SK-N-DZ (cell line): ENCODE data around the gene CABLES2.
"Not testable (repeated sequence)": the region's sequence is repeated elsewhere in the genome, so short reads cannot be mapped to it uniquely, and the experiment has no call there.

ENCODE experiments used
- DNase-seq: peaks from one replicate; pipeline ENCODE4 v3.0.0-alpha.2; 2015; ENCODE audit warnings: low spot score

CABLES2 gene

DNA sequence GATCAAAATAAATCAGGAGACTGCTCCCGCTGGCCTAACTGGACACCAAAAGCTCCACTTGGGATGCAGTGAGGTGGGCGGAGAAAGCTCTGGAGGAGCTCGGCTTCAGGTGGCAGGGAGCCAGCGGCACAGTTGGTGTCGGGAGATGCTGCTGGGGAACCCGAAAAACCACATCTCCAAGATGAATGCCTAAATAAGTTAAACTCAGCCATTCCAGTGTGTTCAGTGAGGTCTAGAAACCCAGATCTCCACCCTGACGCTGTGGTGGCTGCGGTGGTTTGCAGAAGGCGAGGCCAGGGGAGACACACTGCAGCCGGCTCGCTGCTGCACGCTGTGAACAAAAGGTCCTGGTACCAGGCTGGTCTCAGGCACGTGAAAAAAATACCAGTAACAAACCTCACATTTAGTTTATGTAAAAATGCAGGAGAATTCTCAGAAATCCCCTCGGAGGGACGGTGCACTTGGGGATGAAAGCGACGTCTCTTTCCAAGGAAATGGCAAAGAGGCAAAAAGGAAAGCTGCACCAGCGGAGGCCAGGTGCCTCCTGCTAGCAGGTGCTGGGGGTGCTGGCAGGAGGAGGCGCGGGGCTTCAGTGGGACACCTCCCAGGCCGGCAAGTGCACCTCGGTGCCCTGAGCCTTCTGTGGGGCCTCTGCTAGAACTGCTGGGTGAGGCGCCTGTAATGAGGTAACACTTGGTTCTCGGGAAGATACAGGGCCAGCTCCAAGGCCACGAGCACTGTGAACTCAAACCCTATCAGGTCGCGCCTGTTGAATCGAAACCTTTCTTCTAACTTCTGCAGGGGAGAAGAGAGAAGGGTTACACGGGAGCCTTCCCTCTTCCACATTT is 16.5 kb downstream of the CABLES2 start:
- DNase-seq = no peak

DNA sequence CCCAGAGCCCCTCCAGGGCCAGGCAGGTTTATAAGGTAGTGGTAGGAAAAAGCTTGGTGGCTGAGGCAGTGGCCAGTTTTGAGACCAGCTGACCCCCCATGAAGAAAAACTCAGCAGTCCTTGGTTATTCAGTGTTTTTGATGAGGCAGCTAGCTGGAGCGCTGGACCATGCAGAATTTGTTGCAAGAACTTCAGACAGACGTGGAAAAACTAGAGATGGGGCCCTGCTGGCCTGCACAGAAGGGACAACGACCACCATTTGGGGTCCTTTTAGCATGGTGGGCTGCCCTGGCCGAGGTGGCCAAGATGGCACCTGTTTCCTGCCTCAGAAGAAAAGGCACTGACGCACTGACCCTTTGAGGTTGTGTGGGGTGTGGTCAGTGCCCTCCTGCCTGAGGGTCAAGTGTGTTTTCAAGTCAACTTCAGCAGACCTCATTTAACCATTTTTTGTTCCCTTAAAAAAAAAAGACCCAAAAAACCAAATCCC is 17.4 kb downstream of the CABLES2 start:
- DNase-seq = no peak

DNA sequence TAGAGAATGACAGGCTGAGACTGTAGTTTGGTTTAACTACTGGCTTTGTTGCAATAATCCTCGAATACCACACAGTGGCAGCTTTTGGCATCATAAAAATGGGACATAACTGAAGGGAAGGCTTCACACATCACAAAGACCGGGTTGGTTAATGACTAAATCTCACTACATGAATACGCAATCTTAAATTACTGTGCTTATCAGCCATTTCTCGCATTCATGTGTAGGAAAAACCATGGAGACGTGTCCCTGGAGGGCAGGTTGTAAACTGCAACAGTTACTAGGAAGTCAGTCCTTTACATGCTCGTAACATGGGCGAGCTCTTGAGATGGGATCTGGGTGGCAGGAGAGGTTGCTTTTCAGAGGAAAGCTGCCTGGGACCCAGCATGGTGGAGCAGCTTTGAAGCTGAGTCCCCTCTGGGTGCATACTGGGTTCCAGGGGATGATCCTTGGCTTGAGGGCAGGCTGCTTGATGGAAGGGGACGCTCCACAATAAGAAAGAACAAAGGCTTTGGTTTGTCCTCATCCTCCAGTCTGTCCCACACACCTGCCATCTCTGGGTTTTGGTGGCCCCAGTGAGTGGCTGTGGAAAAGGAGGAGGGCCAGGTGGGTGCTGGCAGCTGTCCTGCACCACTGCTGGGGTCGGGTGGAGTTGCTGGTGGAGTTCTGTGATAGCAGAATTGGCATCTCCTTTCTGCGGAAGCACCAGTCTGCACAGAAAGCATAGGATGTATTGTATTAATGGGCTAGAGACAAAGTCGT is 18.1 kb downstream of the CABLES2 start:
- DNase-seq = no peak

DNA sequence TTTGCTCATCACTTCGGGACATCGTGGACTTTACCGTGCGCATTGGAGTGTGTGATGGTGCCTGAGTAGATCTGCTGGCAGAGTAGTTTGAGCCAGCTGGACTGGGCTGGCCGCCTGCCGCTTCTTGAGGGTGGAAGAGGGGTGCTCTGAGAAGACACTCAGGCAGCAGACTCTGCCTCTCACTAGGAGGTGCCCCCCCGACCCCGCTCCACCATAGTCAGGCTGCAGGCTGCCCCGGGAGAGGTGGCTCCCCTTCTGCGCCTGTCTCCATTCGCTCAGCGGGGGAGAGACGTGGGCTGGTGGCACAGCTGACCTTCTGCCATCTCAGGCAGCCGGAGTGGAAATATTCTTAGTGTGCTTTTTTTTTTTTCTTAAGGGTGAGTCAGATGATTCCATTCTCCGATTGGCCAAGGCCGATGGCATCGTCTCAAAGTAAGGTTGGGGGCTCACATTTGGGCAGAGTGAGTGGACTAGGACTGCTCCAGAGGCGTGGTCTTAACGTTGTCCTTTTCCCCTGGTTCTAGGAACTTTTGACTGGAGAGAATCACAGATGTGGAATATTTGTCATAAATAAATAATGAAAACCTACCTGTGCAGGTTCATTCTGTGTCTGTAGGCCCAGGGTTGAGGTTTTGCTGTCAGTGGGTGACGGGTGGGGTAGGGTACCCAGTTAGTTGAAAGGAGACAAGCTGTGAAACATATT is 19.0 kb downstream of the CABLES2 start:
- DNase-seq = no peak

DNA sequence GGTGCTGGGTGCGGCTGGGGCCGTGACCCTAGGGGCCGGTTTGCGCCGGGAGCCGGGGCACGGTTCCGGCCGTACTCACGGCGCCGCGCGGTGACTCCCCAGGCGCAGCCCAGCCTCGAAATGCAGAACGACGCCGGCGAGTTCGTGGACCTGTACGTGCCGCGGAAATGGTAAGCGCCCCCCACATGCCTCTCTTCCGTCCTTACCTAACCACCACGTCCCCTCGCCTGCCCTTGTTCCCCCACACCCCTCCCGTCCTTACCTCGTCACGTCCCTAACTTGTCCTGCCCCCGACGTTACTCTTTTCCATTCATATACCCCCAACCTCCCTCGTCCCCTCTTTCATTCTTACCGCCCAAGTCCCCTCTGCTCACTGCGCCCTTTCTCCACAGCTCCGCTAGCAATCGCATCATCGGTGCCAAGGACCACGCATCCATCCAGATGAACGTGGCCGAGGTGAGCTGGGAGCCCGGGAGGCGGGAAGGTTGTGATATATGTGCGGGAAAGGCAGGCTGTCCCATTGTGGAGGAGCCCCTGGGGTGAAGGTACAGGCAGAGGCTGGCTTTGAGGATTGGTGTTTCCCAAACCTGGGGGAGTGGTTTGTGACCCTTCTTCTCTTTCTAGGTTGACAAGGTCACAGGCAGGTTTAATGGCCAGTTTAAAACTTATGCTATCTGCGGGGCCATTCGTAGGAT is 19.7 kb downstream of the CABLES2 start:
- no peak for DNase-seq

DNA sequence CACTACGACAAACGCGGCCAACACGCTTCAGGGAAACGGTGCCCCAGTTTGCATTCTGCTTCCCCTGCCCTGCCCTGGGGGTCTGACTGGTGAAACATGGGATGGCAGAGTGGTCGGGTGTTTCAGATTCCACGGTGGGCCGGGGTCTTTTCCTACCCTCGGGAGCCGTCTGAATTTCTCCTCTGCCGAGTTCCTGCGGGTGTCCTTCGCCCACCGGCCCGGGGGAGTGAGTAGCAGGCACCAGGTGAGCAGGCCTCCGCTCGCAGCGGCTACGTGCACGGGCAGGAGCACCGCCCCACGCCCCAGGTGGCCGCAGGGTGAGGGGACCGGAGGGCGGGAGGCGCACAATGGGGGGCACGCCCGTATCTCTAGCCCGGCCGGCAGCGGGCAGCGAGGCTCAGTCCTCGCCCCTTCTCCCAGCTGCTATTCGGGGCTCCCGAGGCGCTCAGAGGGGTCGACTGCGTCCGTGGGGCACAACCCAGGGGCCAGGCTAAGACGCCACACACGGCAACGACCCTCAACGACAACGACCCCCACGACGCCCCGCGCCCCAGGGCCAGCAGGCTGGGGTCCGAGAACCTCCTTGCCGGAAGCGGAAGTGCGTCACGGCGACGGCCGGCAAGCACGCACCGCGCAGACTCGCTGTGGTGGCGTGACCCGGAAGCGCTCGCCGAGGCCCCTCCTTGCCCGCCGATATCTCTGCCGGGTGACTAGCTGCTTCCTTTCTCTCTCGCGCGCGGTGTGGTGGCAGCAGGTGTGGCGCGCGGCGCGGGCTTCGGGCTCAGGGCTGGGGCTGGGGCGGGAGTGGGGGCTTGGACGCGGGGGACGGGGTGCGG is 20.5 kb downstream of the CABLES2 start, which contains the start of gene RPS21:
TSS of gene RPS21 (plus strand) at position 721 of the 836 bp plus-strand sequence. CDS start 236 bp downstream, outside the sequence.
- peak; percentile 96 for DNase-seq

DNA sequence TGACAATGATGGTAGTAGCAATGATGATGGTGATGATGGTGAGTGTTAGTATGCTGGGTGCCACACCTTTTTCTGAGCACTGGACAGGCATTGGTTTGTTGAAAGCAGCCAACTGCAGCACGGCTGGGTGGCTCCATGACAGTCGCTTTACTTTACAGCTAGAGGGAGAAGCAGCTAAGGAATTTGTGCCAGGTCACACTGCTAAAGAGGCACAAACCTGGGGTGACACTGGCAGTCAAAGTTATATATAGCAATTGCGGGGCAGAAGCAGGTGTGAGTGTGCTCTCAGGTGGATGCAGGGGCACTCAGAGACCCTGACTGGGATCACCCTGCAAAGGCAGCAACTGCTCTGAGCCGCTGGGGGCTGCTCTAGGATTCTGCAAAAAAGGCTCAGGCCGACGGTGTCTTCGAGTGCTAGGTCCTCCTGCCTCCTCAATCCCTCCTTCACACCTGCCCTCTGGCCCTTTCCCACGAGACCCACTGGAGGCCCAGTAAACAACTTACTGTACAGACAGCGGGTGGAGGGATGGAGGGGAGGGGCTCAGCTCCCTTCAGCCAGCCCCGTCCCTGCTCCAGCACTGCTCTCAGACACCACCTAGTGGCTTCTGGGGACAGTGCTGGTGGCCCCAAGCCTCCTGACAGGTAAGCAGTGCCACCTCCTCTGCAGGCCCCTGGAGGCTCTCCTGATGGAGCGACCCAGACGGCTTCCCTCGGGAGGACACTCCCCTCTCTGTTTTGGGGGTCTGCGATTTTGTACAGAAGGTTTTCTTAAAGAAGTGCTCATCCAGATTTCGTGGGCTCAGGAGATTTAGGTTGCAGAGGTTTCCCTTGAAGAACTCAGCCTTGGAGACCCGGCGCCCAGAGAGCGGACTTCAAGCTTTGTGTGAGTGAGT is 24.5 kb downstream of the CABLES2 start:
- DNase-seq = peak; percentile 87

DNA sequence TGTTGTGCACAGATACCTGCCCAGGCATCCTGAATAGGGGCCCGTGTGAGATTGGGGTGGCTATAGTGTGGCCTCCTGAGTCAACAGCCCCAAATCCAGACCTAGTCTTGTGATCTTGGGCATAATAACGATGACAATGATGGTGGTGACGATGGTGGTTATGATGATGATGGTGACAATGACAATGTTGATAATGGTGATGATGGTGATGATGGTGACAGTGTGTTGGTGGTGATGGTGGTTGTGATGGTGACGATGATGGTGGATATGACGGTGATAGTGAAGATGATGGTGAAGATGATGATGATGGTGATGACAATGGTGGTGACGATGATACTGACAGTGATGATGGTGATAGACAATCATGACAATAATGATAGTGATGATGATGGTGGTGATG is 25.2 kb downstream of the CABLES2 start:
- no peak for DNase-seq

DNA sequence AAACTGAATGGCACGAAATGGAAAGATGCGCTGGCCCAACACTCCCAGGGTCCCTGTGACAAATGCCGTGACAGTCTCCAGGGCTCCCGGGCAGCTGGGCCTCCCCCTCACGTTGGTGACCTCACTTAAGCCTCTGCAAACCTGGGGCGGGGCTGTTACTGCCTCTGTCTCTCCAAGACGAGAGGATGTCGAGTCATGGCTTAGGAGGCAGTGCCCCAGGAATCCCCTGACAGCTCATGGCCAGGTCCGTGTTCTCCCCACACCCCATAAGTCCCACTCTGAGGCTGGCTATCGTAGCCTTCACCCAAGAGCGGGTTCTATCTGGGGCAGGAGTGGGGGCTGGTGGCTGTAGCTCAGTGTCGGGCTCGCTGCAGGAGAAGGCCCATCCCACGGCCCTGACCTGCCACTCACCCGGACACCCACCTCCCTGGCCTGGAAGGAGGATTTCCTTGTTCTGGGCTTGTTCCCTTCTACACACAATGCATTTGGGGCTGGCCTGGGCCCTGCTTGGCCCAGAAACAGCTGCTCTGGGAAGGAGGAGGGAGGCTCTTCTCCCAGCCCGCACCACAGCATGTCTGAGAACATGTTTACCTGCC is 25.8 kb downstream of the CABLES2 start:
- no peak for DNase-seq

DNA sequence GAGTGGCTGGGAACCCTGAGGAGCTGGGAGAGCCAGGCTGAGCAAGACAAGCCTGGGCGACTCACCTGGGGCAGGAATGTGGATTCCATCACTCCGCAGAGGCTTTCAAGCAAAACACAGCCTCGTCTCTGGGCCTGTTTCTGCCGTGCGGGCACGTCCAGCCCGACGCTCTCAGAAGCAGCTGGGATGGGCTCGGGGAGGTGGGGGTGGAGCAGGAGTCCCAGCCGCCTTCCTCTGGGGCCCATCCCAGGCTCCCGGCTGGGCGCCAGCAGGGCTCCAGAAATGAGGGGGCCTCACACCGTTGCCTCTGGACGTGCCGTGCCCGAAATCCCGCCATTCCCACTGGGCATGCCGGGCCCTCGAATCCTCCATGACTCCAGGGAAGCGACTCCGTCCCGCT is 28.9 kb downstream of the CABLES2 start:
- no peak for DNase-seq

DNA sequence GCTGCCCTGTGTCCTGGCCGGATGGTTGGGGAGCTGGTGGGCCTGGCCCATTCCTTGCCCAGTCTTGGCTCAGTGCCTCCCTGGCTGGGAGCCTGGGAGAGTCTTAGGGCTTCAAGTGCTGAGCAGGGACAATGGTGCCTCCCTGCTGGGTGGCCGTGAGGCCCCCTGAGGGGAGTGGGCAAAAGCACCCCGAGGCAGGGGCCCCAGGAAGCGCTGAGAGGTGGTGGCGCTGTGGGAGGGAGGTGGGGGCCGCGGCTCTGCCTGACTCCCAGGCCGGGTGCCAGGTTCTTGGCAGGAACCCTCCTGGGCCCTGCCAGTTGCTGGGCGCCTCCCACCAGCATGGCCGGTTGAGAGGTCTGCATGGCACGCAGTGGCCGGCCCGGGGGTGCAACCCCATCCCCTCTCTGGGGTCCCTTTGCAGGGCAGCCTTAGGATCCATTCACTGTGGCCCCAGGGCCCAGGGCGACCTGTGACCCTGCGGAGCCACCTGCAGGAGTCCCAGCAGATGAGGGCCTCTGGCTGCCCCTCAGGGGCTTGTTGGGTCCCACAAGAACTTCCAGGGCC is 29.4 kb downstream of the CABLES2 start:
- DNase-seq = no peak

DNA sequence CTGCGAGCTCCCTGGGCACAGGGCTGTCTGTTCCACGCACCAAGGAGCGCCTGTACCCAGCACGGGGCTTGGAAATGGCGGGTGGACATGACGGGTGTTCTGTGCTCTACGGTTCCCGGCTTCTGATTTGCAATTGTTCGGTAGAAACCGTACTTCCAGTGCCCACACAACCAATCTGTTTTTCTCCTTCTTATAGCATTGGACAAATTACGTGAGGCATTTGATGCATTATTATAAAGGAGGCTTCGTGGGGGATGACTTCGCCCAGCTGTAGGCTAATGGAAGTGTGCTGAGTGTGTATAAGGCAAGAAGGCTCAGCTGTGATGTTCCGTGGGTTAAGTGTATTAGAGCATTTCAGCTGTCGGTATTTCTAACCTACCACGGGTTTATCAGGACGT is 30.0 kb downstream of the CABLES2 start:
- no peak for DNase-seq

DNA sequence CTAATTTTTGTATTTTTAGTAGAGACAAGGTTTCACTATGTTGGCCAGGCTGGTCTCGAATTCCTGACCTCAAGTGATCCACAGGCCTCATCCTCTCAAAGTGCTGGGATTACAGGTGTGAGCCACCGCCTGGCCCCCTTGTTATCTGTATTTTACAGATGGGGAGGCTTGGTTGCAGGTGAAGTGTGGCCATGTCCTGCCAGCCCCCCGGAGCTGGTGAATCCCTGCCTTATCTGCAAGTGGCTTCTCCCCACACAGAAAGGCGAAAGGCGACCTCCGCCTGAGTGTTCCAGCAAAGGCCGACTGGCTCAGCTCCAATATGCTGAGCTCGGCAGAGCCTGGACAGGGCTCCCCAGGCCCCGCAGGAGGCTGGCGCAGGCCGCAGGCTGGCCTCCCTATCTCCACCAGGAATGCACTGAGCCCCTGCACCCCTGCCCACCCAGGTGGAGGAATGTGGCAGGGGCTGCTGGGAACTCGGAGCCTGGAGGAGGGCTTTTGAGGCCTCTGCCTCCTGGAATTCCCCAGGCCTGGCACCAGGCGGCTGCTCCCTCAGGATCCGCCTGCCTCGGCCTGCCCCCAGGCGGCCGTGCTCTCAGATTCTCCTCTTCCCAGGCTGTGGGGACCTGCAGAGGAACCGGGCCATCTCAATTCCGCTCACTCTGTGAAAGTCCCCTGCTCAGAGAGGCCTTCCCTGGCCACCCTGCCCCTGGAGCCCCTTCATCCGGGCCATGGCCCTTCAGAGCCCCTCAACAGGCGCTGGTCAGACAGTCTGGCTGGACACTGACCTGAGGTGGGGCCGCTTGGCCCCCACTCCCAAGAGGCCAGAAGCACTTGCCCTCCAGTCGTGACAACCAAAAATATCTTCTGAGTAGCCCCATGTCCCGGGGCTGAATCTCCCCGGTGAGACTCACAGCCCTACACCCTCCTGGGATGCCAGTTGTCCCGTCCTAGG is 30.7 kb downstream of the CABLES2 start:
- DNase-seq = peak; percentile 85

DNA sequence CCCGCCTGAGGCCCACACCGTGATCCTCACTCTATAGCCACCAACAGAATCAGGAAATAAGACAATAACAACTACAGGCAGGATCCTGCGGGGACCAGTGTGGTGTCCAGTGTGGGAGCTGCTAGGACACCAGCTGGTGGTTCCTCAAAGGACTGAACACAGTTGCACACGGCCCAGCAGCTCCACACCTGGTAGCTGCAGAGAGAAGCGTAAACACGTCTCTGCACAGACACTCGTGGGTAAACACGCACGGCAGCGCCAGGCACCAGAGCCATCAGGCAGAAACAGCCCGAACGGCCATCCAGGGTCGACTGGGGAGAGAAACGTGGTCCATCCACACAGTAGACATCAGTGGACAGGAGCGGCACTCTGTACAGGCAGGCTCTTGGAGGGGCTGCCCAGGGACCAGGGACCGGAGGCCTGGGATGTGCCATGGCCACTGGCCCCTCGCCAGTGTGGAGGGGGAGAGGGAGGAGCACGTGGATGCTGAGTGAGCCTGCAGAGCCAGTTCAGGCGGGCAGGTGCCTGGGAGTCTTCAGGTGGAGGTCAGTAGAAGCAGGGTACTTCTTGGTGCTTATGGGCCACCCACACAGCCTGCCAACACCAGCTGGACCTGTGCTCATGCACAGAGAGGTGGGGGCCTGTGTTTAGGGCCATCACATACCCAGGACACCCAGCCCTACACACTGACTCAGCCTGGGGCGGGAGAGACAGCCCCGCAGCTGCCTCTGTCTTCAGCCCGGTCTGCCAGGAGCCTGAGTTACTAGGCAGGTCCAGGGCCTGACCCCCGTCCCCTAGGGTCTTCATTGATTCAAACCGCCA is 32.5 kb downstream of the CABLES2 start:
- DNase-seq = peak; percentile 55

DNA sequence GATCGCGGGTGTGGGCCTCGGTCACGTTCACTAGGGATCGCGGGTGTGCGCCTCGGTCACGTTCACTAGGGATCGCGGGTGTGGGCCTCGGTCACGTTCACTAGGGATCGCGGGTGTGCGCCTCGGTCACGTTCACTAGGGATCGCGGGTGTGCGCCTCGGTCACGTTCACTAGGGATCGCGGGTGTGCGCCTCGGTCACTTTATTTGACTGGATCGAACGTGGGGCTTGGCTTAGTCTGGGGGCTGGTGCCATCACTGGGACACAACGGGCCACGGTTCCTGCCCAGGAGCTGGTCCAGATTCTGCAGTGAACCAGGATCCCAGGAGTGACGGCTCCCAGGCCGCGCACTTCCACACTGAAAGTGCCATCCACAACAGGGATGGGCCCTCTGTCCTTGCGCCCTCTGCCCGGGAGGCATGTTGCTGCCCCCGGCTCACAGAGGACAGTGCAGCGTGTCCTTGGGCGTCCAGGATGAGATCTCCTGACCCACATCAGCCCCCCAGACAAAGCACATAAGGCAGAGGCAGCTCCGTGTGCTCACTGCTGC is 33.4 kb downstream of the CABLES2 start:
- DNase-seq = not testable (repeated sequence)
